PC-9 (cell line): ENCODE measurements around the gene FCHO2. TPM values are rescaled to one million over a fixed set of nuclear protein-coding genes. Genes with fewer than 3 reads are reported as not detected.

Experiments
- BruUV-seq: library from RNA; stranded (reverse); fragments of 400-500 nt; replicated peaks from 2 replicates; lab custom pipeline; 2021; lab: Mats Ljungman, UMichigan
- CTCF ChIA-PET: fragments of 300-600 bp; sonication (Branson Sonifier 250); formaldehyde crosslinking; loops from one replicate; lab custom pipeline; 2022; ENCODE audit warnings: antibody characterized with exemption; lab: Charles Lee
- POLR2A ChIA-PET: fragments of 300-600 bp; sonication (Branson Sonifier 250); formaldehyde crosslinking; loops from one replicate; lab custom pipeline; 2022; ENCODE audit warnings: antibody characterized with exemption; ENCODE audit not compliant: unreplicated experiment; lab: Charles Lee
- DNase-seq, 2 experiments: peaks; one replicate each; pipeline versions ENCODE4 v3.0.0 to v3.0.0-alpha.2; 2015 to 2022; ENCODE audit warnings: mixed read lengths in 1 of 2
- H2AFZ ChIP-seq: fragments of 200-600 bp; sonication (generic); 2 replicates; pipeline ENCODE4 v1.8.1; 2017; ENCODE audit warnings: antibody characterized with exemption
- H3F3A ChIP-seq: fragments of 200-600 bp; sonication (generic); 2 replicates; pipeline ENCODE4 v1.8.1; 2017; ENCODE audit warnings: antibody characterized with exemption, mild to moderate bottlenecking, low read depth; ENCODE audit not compliant: insufficient read depth
- H3K27ac ChIP-seq: fragments of 200-600 bp; sonication (generic); 2 replicates; pipeline ENCODE4 v1.6.1; 2016; ENCODE audit warnings: mixed run types
- H3K27me3 ChIP-seq: fragments of 200-600 bp; sonication (generic); 2 replicates; pipeline ENCODE4 v1.6.1; 2016; ENCODE audit warnings: low read depth, mixed run types; ENCODE audit not compliant: insufficient read depth
- H3K36me3 ChIP-seq: fragments of 200-600 bp; sonication (generic); 2 replicates; pipeline ENCODE4 v1.6.1; 2016; ENCODE audit warnings: low read depth, mixed run types
- H3K4me1 ChIP-seq: fragments of 200-600 bp; sonication (generic); replicated peaks from 2 replicates; pipeline ENCODE4 v1.6.1; 2016; ENCODE audit warnings: mixed run types; ENCODE audit not compliant: insufficient read depth
- H3K4me2 ChIP-seq: fragments of 200-600 bp; sonication (generic); 2 replicates; pipeline ENCODE4 v1.6.1; 2017; ENCODE audit warnings: mixed run types
- H3K4me3 ChIP-seq: fragments of 200-600 bp; sonication (generic); 2 replicates; pipeline ENCODE4 v1.6.1; 2016; ENCODE audit warnings: mixed run types
- H3K79me2 ChIP-seq: fragments of 200-600 bp; sonication (generic); 2 replicates; pipeline ENCODE4 v1.6.1; 2017; ENCODE audit warnings: low read depth, mixed run types
- H3K9me2 ChIP-seq: fragments of 200-600 bp; sonication (generic); 2 replicates; pipeline ENCODE4 v1.8.1; 2017; ENCODE audit warnings: mild to moderate bottlenecking; ENCODE audit not compliant: insufficient read depth
- H3K9me3 ChIP-seq: fragments of 200-600 bp; sonication (generic); 2 replicates; pipeline ENCODE4 v1.8.1; 2016; ENCODE audit warnings: low read depth; ENCODE audit not compliant: insufficient read depth
- H4K20me1 ChIP-seq: fragments of 200-600 bp; sonication (generic); 2 replicates; pipeline ENCODE4 v1.8.1; 2017; ENCODE audit not compliant: insufficient read depth
- CTCF ChIP-seq: fragments of 200-600 bp; sonication (generic); conservative IDR thresholded peaks from 2 replicates; pipeline ENCODE4 v1.6.1; 2017; ENCODE audit warnings: mixed run types, antibody characterized with exemption, mild to moderate bottlenecking, moderate library complexity
- EZH2 ChIP-seq: fragments of 200-600 bp; sonication (generic); IDR thresholded peaks from 2 replicates; pipeline ENCODE4 v1.8.0; 2017; ENCODE audit warnings: antibody characterized with exemption, low read depth
- intact Hi-C: fragments of 100-400 bp; cut with micrococcal nuclease; formaldehyde crosslinking; loops from one replicate; pipeline ENCODE4 v1.10.0; 2022; ENCODE audit not compliant: unreplicated experiment
- total RNA-seq: library from RNA; stranded (reverse); gene quantifications from 2 replicates; pipeline ENCODE4 v1.2.3, GENCODE V29; 2021

The FCHO2 gene
- total RNA-seq, 1 experiment from 2014 or later, result 26.1 TPM

DNA sequence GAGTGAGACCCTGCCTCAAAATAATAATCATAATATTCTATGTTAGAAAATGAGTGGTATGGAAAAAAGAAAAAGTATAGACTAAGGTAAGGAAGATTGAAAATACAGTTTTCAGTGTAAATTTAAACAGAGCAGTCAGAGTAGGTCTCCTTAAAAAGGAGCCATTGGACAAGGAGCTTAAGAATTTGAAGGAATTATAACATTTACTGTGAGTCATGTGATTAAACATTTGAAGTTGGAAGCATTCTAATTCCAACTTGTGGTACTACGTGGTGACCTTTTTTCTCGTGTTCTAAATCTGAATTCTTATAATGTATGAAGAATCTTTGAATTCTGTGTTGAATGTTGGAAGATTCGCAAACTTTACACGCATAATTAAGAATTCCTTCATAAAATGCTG, 125.3 kb downstream of the FCHO2 start:
- H3K4me3 ChIP-seq, result no peak overlapping the region
- no peaks in the 10 kb centered on the region for H3K4me1 ChIP-seq
- H3K9me2 ChIP-seq, result no peaks in the 10 kb centered on the region
- H3K79me2 ChIP-seq, result no peaks in the 10 kb centered on the region
- no peaks in the 10 kb centered on the region for H3K9me3 ChIP-seq
- ChIA-PET CTCF (interaction anchor here (1.0 kb wide), 1 partner anchor 20 kb away, joined by 3 read pairs; no protein-coding TSS in a partner anchor), POLR2A (no interaction called here)
- 0 out of 2 replicates have a peak, but pooled peaks cover 8% of the 10 kb centered on the region for H3F3A ChIP-seq
- no peak overlapping the region for H3K27ac ChIP-seq
- H4K20me1 ChIP-seq, result no peaks in the 10 kb centered on the region
- intact Hi-C loops, result loop anchor here (5.0 kb wide), 3 partner anchors 121 to 221 kb away; no protein-coding TSS in a partner anchor
- no peak overlapping the region for H2AFZ ChIP-seq
- no TSS peak for BruUV-seq
- TF ChIP-seq CTCF, result no peak
- TF ChIP-seq EZH2, result no peak
- H3K4me2 ChIP-seq, result no peak overlapping the region
- no peaks in the 10 kb centered on the region for H3K27me3 ChIP-seq
- no peak for DNase-seq
- H3K36me3 ChIP-seq, result 0 out of 2 replicates have a peak, but pooled peaks cover 3% of the 10 kb centered on the region

GRCh38 chr5:73088026-73088425, 132.2 kb downstream of the FCHO2 start:
- Histone ChIP-seq H3K4me3 (no peak overlapping the region), H3K36me3 (0 out of 2 replicates have a peak, but pooled peaks cover 6% of the 10 kb centered on the region), H3K27ac (no peak overlapping the region), H3F3A (no peaks in the 10 kb centered on the region), H3K9me2 (no peaks in the 10 kb centered on the region), H3K79me2 (no peaks in the 10 kb centered on the region), H3K27me3 (no peaks in the 10 kb centered on the region), H3K4me2 (no peak overlapping the region), H4K20me1 (no peaks in the 10 kb centered on the region), H2AFZ (no peak overlapping the region), H3K9me3 (no peaks in the 10 kb centered on the region), H3K4me1 (0 out of 2 replicates have a peak, but pooled peaks cover 1% of the 10 kb centered on the region)
- no TSS peak for BruUV-seq
- DNase-seq, result no peak
- intact Hi-C loops, result no loop called here
- ChIA-PET CTCF (interaction anchor here (0.6 kb wide), 1 partner anchor 128 kb away, joined by 3 read pairs; no protein-coding TSS in a partner anchor), POLR2A (no interaction called here)
- TF ChIP-seq EZH2 (no peak), CTCF (no peak)

DNA sequence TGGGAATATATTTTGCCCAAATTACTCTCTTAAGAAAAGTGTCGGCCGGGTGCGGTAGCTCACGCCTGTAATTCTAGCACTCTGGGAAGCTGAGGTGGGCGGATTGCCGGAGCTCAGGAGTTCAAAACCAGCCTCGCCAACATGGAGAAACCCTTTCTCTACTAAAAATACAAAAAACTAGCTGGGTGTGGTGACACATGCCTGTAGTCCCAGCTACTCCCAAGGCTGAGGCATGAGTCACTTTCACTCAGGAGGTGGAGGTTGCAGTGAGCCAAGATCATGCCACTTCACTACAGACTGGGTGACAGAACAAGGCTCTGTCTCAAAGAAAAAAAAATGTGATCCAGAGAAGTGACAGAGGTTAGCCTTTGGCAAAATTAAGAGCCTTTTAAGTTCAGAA, 138.1 kb downstream of the FCHO2 start:
- peaks cover 4% of the 10 kb centered on the region; the same call in 1 of the 2 replicates for H3F3A ChIP-seq
- POLR2A ChIA-PET, result interaction anchor here (0.6 kb wide), 1 partner anchor 9 kb away, joined by 3 read pairs; no protein-coding TSS in a partner anchor
- peaks cover 21% of the 10 kb centered on the region for H3K4me1 ChIP-seq
- H3K9me2 ChIP-seq, result no peaks in the 10 kb centered on the region
- no peak overlapping the region for H3K4me3 ChIP-seq
- intact Hi-C loops, result no loop called here
- no peak for TF ChIP-seq EZH2
- no peak for TF ChIP-seq CTCF
- CTCF ChIA-PET, result interaction anchor here (0.6 to 0.7 kb wide), 2 partner anchors 211 to 676 kb away, joined by 3 read pairs; no protein-coding TSS in a partner anchor
- peak; percentile 62 to 84 for DNase-seq
- peak overlapping the region; percentile 48 for H3K4me2 ChIP-seq
- H3K36me3 ChIP-seq, result 0 out of 2 replicates have a peak, but pooled peaks cover 3% of the 10 kb centered on the region
- H3K27ac ChIP-seq, result peak overlapping the region; percentile 64
- no peaks in the 10 kb centered on the region for H3K27me3 ChIP-seq
- no peaks in the 10 kb centered on the region for H3K9me3 ChIP-seq
- no peaks in the 10 kb centered on the region for H4K20me1 ChIP-seq
- H3K79me2 ChIP-seq, result no peaks in the 10 kb centered on the region
- no peak overlapping the region for H2AFZ ChIP-seq
- TSS peak; percentile 22 for BruUV-seq
